Measurements from ENCODE around the gene LY6G6D.

The LY6G6D gene

DNA sequence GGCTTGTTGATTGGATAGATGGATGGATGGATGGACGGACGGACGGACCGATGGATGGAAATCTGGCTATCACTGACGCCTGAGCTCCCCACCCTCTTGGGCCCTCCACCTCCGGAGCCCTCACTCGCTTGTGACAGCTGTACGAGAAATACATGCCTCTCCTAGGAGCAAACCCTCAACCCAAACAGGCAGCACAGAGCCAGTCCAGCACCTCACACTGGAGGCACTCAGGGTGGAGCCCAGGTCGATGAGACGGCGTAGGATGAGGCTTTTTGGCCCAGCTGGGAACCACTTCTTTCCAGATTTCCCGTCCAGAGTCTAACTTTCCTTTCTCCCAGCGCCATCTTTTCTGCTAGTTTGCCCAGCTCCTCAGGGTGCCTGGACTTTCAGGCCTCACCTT, 31.6 kb upstream of the LY6G6D start:
- peaks cover 8% of the 10 kb centered on the region for H3K4me1 ChIP-seq (ENCODE audit: control insufficient read depth, insufficient read depth, low read length)
- peaks cover 17% of the 10 kb centered on the region for H3K27me3 ChIP-seq (ENCODE audit: control insufficient read depth, insufficient read depth, low read length)
- no peaks in the 10 kb centered on the region for H3K9me3 ChIP-seq (ENCODE audit: control insufficient read depth, insufficient read depth, low read depth, low read length)
- peaks cover 25% of the 10 kb centered on the region for H3K36me3 ChIP-seq (ENCODE audit: control insufficient read depth, insufficient read depth, low read length)
- no peak overlapping the region for H3K9ac ChIP-seq (ENCODE audit: low read length)
- peak overlapping the region; percentile 56 for H3K4me3 ChIP-seq (ENCODE audit: low read depth, low read length)
- H3K27ac ChIP-seq (ENCODE audit: low read depth, low read length): no peak overlapping the region

- peaks cover 48% of the 10 kb centered on the region for H3K36me3 ChIP-seq (ENCODE audit: control insufficient read depth, insufficient read depth, low read length)
- no peak overlapping the region for H3K4me3 ChIP-seq (ENCODE audit: low read depth, low read length)
- peaks cover 10% of the 10 kb centered on the region for H3K27me3 ChIP-seq (ENCODE audit: control insufficient read depth, insufficient read depth, low read length)
- no peaks in the 10 kb centered on the region for H3K9me3 ChIP-seq (ENCODE audit: control insufficient read depth, insufficient read depth, low read depth, low read length)
- H3K9ac ChIP-seq (ENCODE audit: low read length): no peak overlapping the region
- peaks cover 12% of the 10 kb centered on the region for H3K4me1 ChIP-seq (ENCODE audit: control insufficient read depth, insufficient read depth, low read length)
- H3K27ac ChIP-seq (ENCODE audit: low read depth, low read length): no peak overlapping the region
Observed at GRCh38 chr6:31686483-31686882, 28.7 kb upstream of the LY6G6D start.

GRCh38 chr6:31687321-31687720, 27.8 kb upstream of the LY6G6D start:
- no peak overlapping the region for H3K9ac ChIP-seq (ENCODE audit: low read length)
- peaks cover 1% of the 10 kb centered on the region; the same call in 1 of the 2 replicates for H3K27me3 ChIP-seq (ENCODE audit: control insufficient read depth, insufficient read depth, low read length)
- H3K27ac ChIP-seq (ENCODE audit: low read depth, low read length): no peak overlapping the region
- peaks cover 54% of the 10 kb centered on the region for H3K36me3 ChIP-seq (ENCODE audit: control insufficient read depth, insufficient read depth, low read length)
- no peaks in the 10 kb centered on the region for H3K9me3 ChIP-seq (ENCODE audit: control insufficient read depth, insufficient read depth, low read depth, low read length)
- H3K4me3 ChIP-seq (ENCODE audit: low read depth, low read length): no peak overlapping the region
- H3K4me1 ChIP-seq (ENCODE audit: control insufficient read depth, insufficient read depth, low read length): peaks cover 12% of the 10 kb centered on the region

- H3K36me3 ChIP-seq (ENCODE audit: control insufficient read depth, insufficient read depth, low read length): peaks cover 60% of the 10 kb centered on the region
- H3K9ac ChIP-seq (ENCODE audit: low read length): no peak overlapping the region
- H3K4me1 ChIP-seq (ENCODE audit: control insufficient read depth, insufficient read depth, low read length): peaks cover 12% of the 10 kb centered on the region
- H3K27me3 ChIP-seq (ENCODE audit: control insufficient read depth, insufficient read depth, low read length): no peaks in the 10 kb centered on the region
- H3K27ac ChIP-seq (ENCODE audit: low read depth, low read length): no peak overlapping the region
- H3K4me3 ChIP-seq (ENCODE audit: low read depth, low read length): no peak overlapping the region
- no peaks in the 10 kb centered on the region for H3K9me3 ChIP-seq (ENCODE audit: control insufficient read depth, insufficient read depth, low read depth, low read length)
Observed at GRCh38 chr6:31687860-31688693, 27.1 kb upstream of the LY6G6D start.

DNA sequence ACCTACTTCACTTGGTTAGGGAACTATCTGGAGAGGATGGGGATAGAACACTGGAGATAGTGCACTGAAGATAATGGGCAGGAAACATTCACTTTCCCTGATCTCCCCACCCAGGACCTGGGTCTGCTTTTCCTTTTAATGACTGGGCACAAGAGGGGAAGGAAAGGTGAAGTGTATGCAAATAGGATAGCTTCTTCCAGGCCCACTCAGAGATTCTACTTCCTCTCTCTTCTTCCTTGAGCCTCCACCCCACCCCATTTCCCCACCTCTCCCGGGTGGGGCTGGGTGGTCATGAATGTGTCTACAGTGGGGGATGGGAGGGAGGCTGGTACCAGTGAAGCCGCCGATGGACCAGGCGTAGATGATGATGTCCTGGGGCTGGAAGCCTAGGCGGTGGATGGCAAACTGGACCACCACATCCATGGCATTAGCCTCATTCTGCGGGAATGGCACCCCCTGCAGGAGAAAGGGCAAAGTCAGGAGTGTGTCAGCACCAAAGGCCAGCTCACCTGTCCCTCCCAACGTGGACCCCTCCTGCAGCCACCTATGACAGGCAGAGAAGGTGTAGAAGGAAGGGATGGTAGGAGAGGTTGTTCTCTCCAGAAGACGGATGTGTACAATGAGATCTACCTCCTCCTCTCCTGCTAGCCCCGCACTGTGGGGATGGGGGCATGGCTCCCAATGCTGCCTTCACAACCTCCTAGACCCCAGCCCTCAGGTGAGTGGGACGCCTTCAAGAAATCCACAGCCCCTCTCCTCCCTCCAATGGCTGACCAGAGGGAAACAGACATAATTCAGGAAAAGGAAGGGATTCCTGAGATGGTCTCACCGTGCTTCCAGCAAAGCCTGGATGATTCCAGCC, 25.7 kb upstream of the LY6G6D start:
- H3K4me1 ChIP-seq (ENCODE audit: control insufficient read depth, insufficient read depth, low read length): peaks cover 7% of the 10 kb centered on the region; the same call in 1 of the 2 replicates
- H3K4me3 ChIP-seq (ENCODE audit: low read depth, low read length): no peak overlapping the region
- no peaks in the 10 kb centered on the region for H3K9me3 ChIP-seq (ENCODE audit: control insufficient read depth, insufficient read depth, low read depth, low read length)
- no peaks in the 10 kb centered on the region for H3K27me3 ChIP-seq (ENCODE audit: control insufficient read depth, insufficient read depth, low read length)
- H3K27ac ChIP-seq (ENCODE audit: low read depth, low read length): no peak overlapping the region
- peaks cover 69% of the 10 kb centered on the region for H3K36me3 ChIP-seq (ENCODE audit: control insufficient read depth, insufficient read depth, low read length)
- H3K9ac ChIP-seq (ENCODE audit: low read length): no peak overlapping the region

DNA sequence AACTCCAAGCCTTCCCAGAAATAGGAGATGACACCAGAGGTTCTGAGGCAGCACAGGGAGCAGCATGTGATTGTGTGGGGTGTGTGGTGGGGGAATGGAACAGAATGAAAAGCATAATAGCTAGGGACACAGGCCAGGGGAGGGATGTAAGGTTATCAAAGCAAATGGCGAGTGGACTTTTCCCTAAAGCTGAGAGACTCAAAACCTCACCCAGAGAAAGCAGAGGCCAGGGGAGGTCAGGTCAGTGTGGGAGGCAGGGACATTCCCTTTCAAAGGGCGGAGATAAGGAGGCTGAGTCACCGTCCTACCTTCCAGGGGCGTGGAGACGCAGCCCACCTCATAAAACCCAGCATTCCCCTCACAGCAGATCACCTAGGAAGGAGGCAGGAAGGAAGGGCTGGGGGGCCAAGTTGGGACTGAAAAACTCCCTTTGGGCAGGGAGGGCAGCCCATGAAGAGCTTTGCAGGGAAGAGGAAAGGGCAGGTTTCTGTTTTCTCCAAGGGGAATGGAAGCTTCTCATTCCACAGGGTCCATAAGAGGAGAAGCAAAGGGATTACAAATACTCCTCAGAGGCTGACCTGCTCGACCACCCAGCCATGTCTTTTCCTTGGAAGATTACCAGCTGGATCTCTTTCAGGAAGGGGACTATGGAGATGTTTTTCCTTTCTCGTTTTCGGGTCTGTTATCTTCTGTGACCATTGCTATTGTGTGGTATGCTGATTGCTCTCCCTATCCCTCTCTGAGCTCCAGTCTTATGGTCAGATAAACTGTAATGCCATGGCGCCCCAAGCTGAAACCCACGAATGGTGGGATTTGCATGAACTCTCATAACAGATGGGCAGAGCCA, 24.7 kb upstream of the LY6G6D start:
- H3K27ac ChIP-seq (ENCODE audit: low read depth, low read length): no peak overlapping the region
- no peak overlapping the region for H3K9ac ChIP-seq (ENCODE audit: low read length)
- H3K36me3 ChIP-seq (ENCODE audit: control insufficient read depth, insufficient read depth, low read length): peaks cover 76% of the 10 kb centered on the region
- no peaks in the 10 kb centered on the region for H3K9me3 ChIP-seq (ENCODE audit: control insufficient read depth, insufficient read depth, low read depth, low read length)
- H3K4me3 ChIP-seq (ENCODE audit: low read depth, low read length): no peak overlapping the region; the same call in 1 of the 2 replicates
- no peaks in the 10 kb centered on the region for H3K27me3 ChIP-seq (ENCODE audit: control insufficient read depth, insufficient read depth, low read length)
- H3K4me1 ChIP-seq (ENCODE audit: control insufficient read depth, insufficient read depth, low read length): peaks cover 7% of the 10 kb centered on the region; the same call in 1 of the 2 replicates

GRCh38 chr6:31691078-31691463, 24.1 kb upstream of the LY6G6D start:
- Histone ChIP-seq H3K9me3 (ENCODE audit: control insufficient read depth, insufficient read depth, low read depth, low read length) (no peaks in the 10 kb centered on the region), H3K27ac (ENCODE audit: low read depth, low read length) (no peak overlapping the region), H3K4me1 (ENCODE audit: control insufficient read depth, insufficient read depth, low read length) (peaks cover 7% of the 10 kb centered on the region; the same call in 1 of the 2 replicates), H3K9ac (ENCODE audit: low read length) (no peak overlapping the region), H3K27me3 (ENCODE audit: control insufficient read depth, insufficient read depth, low read length) (no peaks in the 10 kb centered on the region), H3K36me3 (ENCODE audit: control insufficient read depth, insufficient read depth, low read length) (peaks cover 76% of the 10 kb centered on the region), H3K4me3 (ENCODE audit: low read depth, low read length) (no peak overlapping the region)

GRCh38 chr6:31691564-31692108, 23.5 kb upstream of the LY6G6D start:
- Histone ChIP-seq H3K36me3 (ENCODE audit: control insufficient read depth, insufficient read depth, low read length) (peaks cover 72% of the 10 kb centered on the region), H3K27me3 (ENCODE audit: control insufficient read depth, insufficient read depth, low read length) (no peaks in the 10 kb centered on the region), H3K9ac (ENCODE audit: low read length) (no peak overlapping the region), H3K4me1 (ENCODE audit: control insufficient read depth, insufficient read depth, low read length) (peaks cover 7% of the 10 kb centered on the region; the same call in 1 of the 2 replicates), H3K27ac (ENCODE audit: low read depth, low read length) (no peak overlapping the region), H3K9me3 (ENCODE audit: control insufficient read depth, insufficient read depth, low read depth, low read length) (no peaks in the 10 kb centered on the region), H3K4me3 (ENCODE audit: low read depth, low read length) (no peak overlapping the region)

DNA sequence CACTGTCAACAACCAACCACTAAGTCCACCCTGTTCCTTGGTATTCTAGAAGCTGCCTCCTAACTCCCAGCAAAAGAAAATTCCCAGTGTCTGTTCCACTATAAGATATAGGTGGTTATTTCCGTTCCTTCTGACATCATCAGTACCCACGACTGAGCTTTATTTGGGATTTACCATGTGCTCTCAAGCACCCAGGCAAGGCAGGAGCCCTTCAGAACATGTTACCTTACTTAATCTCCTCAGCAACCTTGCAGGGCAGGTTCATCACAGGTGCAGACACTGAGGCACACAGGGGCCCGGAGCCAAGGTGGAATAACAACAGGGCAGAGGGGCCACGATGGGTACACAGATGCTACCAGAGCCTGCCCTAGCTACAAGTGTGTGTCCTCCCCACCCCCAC, 22.8 kb upstream of the LY6G6D start:
- Histone ChIP-seq H3K9me3 (ENCODE audit: control insufficient read depth, insufficient read depth, low read depth, low read length) (no peaks in the 10 kb centered on the region), H3K36me3 (ENCODE audit: control insufficient read depth, insufficient read depth, low read length) (peaks cover 72% of the 10 kb centered on the region), H3K27ac (ENCODE audit: low read depth, low read length) (no peak overlapping the region), H3K27me3 (ENCODE audit: control insufficient read depth, insufficient read depth, low read length) (no peaks in the 10 kb centered on the region), H3K9ac (ENCODE audit: low read length) (no peak overlapping the region), H3K4me1 (ENCODE audit: control insufficient read depth, insufficient read depth, low read length) (peaks cover 7% of the 10 kb centered on the region; the same call in 1 of the 2 replicates), H3K4me3 (ENCODE audit: low read depth, low read length) (no peak overlapping the region)

GRCh38 chr6:31692886-31693285, 22.3 kb upstream of the LY6G6D start:
- Histone ChIP-seq H3K4me3 (ENCODE audit: low read depth, low read length) (no peak overlapping the region), H3K27me3 (ENCODE audit: control insufficient read depth, insufficient read depth, low read length) (no peaks in the 10 kb centered on the region), H3K9ac (ENCODE audit: low read length) (no peak overlapping the region), H3K9me3 (ENCODE audit: control insufficient read depth, insufficient read depth, low read depth, low read length) (no peaks in the 10 kb centered on the region), H3K4me1 (ENCODE audit: control insufficient read depth, insufficient read depth, low read length) (peaks cover 7% of the 10 kb centered on the region; the same call in 1 of the 2 replicates), H3K36me3 (ENCODE audit: control insufficient read depth, insufficient read depth, low read length) (peaks cover 71% of the 10 kb centered on the region), H3K27ac (ENCODE audit: low read depth, low read length) (no peak overlapping the region)

Measured in HUES6 (cell line).